ENCODE measurements around the gene LYZL1. TPM values are rescaled to one million over a fixed set of nuclear protein-coding genes. Genes with fewer than 3 reads are reported as not detected.

Gene LYZL1
- total RNA-seq, 1 experiment from 2014 or later = not detected

GRCh38 chr10:29280488-29280840 lies 8.4 kb upstream of the LYZL1 start:
- Histone ChIP-seq H4K8ac (replicated peaks; ENCODE audit: insufficient read length, low read depth, low read length) (no peak overlapping the region), H3K9me3 (ENCODE audit: control insufficient read depth, low read depth, low read length) (no peaks in the 10 kb centered on the region), H3K23me2 (ENCODE audit: insufficient read length, low read depth, low read length, poor library complexity, severe bottlenecking) (no peaks in the 10 kb centered on the region), H2BK5ac (ENCODE audit: insufficient read length, low read length) (no peak overlapping the region), H3K4me2 (ENCODE audit: insufficient read depth, insufficient read length, low read length) (no peak overlapping the region), H3K4me1 (ENCODE audit: insufficient read depth, low read length) (no peaks in the 10 kb centered on the region), H4K5ac (ENCODE audit: insufficient read length, low read depth, low read length) (no peak overlapping the region), H3K56ac (ENCODE audit: insufficient read length, low read depth, low read length) (no peak overlapping the region), H3K27ac (ENCODE audit: insufficient read length, low read depth, low read length) (no peak overlapping the region), H3K23ac (ENCODE audit: insufficient read length, low read depth, low read length) (no peak overlapping the region), H2BK15ac (ENCODE audit: low read depth, low read length) (no peak overlapping the region), H3K18ac (ENCODE audit: insufficient read length, low read depth, low read length) (no peak overlapping the region), H2BK120ac (ENCODE audit: low read depth, low read length, poor library complexity, severe bottlenecking) (no peak overlapping the region), H4K91ac (ENCODE audit: insufficient read length, low read depth, low read length) (no peak overlapping the region), H2BK20ac (ENCODE audit: low read depth, low read length, poor library complexity, severe bottlenecking) (no peak overlapping the region), H3K4ac (ENCODE audit: low read depth, low read length) (no peak overlapping the region), H2AFZ (ENCODE audit: low read length) (no peak overlapping the region), H3K14ac (ENCODE audit: insufficient read depth, low read length) (no peak overlapping the region), H2AK5ac (ENCODE audit: insufficient read length, low read length) (no peak overlapping the region), H3K27me3 (ENCODE audit: insufficient read depth, low read length) (no peaks in the 10 kb centered on the region), H3K9ac (ENCODE audit: extremely low read depth, insufficient read length, low read length) (no peak overlapping the region), H4K20me1 (ENCODE audit: control insufficient read depth, insufficient read depth, insufficient read length) (no peaks in the 10 kb centered on the region), H2BK12ac (ENCODE audit: insufficient read length, low read depth, low read length) (no peak overlapping the region), H3K79me1 (ENCODE audit: insufficient read depth, low read depth, low read length, poor library complexity, severe bottlenecking) (no peaks in the 10 kb centered on the region), H3T11ph (ENCODE audit: low read length) (no peak overlapping the region), H3K79me2 (ENCODE audit: insufficient read depth, low read length) (no peaks in the 10 kb centered on the region)
- Mint-ChIP-seq H3K9me3 (no peaks in the 10 kb centered on the region), H3K4me3 (no peak overlapping the region), H3K4me1 (peaks cover 3% of the 10 kb centered on the region in 2 experiments; a peak in 2 of 4 replicates), H3K27ac (no peak overlapping the region), H3K27me3 (ENCODE audit: low read depth) (no peaks in the 10 kb centered on the region), H3K36me3 (ENCODE audit: insufficient read depth in 1 of 3, low read depth in 3 of 3) (no peaks in the 10 kb centered on the region)
- no peak for TF ChIP-seq CTCF (conservative IDR thresholded peaks at IDR 0.05)
- no CpG with 5 or more reads among the region's 3 CpGs for WGBS (ENCODE audit: extremely low coverage, insufficient read length, low lambda C conversion rate)
- DNase-seq = no peak

Data from H9 (cell line).